ENCODE measurements around the gene KNCN. TPM values are rescaled to one million over a fixed set of nuclear protein-coding genes. Genes with fewer than 3 reads are reported as not detected.

KNCN gene
- polyA plus RNA-seq (2013, experiment 1 of 2; ENCODE audit: insufficient read length): not detected
- polyA plus RNA-seq (2013, experiment 2 of 2; ENCODE audit: insufficient read length): not detected

DNA sequence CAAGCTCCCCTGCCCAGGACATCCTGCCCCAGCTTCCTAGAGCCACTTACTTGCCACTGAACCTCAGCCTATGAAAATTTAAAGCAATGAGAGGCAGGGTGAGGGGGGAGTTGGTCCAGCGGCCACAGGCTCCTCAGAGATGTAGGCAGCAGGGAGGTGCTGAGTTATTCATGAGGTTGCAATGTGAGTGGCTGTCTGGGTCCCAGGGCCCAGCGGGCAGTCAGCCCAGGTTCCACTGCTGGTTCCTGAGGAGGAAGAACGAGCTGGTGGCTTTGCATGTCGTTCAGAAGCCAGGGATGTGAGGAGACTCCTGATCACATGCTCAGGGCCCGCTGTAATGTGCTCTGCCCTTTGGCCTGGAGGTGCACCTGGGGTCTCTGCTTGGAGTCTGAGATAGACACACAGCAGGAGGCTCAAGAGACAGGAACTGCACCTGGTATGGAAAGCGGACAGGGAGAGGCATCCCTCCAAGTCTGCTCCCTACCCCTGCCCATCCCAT is at the start of gene KNCN:
TSS of gene KNCN (minus strand) at position 51 of the 499 bp plus-strand sequence. CDS start 432 bp downstream, outside the sequence.
- no peak for DNase-seq

DNA sequence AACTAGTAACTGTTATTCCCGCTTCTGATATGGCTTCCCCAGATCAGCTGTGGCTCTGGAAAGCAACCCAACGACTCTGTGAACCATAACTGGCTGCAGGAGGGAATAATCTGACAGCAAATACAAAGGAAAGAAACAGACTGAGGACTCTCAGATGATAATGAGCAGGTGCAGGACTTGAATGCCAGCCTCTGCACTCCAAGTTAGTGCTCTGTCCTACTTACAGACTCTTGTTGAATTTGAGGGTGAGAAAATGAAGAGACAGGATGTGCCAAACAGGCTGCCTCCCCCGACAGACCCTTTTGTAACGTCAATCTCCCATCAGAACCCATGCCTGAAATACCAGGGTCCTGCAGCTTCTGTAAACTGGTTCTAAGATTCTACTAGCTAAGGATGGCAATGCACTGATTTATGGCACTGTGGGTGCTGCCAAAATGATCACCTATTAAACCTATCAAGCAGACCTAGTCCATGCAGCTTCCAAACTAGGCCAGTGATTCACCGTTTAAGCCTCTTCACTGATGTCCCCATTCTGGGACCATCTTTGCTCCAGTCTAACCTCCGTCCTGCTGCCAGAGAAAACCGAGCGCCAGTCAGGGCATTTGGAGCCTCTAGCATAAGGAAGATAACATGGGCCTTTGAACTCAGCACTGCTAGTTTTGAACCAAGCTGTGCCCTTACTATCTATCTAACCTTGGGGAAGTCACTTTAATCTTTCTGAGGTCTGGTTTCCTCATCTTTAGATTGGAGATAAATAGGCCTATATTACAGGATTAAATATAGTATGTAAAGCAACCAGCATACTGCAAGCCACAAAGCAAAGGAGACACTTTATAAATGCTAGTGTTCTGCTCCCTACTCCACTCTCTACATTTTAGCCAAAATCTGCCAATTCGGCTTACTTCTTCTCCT is 47.9 kb upstream of the KNCN start:
- no peak for DNase-seq

DNA sequence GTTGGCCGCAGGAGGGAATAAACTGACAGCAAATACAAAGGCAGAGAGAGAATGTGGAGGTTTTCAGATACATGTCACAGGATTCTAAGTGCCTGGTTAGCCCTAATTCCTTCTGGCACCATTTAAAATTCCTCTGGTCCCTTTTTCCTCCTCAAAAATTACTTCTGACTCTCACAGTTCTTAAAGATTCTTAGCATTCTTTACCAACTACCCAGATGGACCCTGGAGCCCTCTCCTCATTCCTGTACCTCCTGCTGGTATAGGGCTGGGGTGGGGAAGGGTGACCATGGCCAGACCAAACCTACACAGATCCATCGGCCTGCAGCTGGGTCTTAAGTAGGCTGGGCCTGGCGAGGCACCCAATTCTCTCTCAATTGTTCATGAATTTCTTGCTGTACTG is 45.4 kb upstream of the KNCN start:
- peak; percentile 17 for DNase-seq

DNA sequence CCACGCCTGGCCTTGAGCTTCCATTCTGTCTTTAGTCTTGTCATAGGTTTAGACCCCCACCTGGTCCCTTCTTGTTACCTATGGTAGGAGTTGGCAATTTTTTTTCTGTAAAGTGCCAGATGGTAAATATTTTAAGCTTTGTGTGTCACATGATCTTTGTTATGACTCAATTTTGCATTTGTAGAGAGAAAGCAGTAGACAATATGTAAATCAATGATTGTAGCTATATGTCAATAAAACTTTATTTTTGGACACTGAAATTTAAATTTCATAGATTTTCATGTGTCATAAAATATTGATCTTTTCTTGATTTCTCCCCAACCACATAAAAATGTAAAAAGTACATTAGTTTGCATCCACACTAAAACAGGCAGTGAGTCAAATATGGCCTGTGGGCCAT is 44.6 kb upstream of the KNCN start:
- DNase-seq: no peak

DNA sequence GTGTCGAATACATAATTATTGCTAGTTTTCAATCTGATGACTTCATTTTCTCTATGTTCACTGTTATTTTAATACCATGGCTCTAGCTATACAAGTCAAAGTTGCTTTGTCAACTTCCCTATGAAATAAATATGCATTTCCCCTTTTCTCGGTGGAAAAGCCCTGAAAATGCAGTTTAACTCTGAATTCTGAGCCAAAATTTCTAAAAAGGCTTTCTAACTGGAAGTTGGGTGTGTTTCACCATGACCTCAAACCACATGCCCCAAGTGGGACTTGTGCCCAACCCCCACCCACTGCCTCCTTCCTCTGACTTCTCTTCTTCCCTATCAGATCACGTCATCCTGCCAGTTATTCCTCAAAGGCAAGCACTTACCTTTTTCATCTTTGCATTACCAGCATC is 43.7 kb upstream of the KNCN start:
- no peak for DNase-seq

DNA sequence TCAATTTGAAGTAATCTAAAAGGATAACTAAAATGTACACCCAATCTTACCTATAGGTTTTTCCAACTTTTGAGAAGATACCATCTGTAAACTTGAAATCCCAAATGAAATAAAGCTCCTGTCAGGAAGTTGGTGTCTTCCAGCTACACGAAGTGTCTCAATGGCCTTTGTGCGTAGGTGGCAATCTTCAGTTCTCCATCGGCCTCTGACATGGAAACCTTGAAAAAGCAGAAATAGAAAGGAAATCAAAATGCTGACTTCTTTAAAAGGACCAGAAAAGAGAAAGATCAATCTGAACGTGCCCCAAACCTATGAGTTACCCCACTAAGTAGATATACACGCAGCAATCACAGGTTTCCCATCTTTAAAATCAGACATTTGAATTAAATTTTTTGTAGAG is 42.6 kb upstream of the KNCN start:
- DNase-seq: no peak

DNA sequence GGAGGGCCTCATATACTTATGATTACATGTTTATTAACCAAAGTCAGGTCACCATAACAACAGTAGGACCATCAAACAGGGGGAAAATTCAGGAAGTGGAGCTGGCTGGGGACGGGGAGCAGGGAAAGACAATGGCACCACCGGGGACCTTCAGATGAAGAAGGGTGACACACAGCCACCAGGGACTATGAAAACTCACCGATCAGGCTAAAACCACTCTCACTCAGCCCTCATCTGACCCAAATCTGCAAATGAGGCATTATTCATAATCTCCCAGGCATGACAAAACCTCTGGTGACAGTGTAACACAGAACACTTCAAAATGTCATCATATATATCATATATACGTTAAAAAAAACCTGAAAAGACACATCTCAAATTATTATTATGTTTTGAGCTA is 41.4 kb upstream of the KNCN start:
- DNase-seq: no peak

DNA sequence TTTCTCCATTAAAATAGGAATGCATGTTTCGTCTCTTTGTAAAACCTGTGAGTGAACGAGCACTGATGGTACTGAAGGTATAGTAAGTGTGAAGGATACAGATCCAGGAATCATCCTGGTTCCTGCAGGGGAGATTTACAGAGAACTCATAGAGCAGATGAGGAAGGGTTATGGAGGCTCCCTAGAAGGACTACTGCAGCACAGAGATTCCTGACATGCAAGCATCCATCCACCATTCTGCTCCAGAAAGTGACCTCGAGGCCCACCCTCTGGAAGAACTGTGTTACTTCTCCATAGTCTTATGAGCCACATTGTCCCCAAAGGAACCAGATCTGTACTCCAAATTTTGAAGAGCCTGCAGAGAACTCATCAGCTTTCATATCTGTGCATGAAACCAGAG is 38.1 kb upstream of the KNCN start:
- no peak for DNase-seq

DNA sequence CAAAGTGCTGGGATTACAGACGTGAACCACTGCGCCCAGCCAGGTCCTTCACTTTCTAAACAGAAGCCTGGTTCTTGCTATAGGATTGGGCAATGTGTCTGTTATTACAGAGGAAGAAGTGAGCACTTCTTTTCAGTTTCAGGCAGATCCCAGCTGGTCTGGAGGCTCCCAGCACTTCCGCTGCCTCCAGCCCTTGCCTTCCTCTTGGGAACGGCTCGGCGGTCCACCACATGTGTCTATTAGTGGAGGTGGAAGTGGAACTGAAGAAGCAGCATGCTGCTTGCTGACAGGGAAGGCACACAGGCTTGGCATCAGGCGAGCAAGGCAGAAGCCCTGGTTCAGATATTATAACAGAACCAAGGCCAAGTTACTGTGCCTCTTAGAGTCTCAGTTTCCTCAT is 35.6 kb upstream of the KNCN start:
- no peak for DNase-seq

DNA sequence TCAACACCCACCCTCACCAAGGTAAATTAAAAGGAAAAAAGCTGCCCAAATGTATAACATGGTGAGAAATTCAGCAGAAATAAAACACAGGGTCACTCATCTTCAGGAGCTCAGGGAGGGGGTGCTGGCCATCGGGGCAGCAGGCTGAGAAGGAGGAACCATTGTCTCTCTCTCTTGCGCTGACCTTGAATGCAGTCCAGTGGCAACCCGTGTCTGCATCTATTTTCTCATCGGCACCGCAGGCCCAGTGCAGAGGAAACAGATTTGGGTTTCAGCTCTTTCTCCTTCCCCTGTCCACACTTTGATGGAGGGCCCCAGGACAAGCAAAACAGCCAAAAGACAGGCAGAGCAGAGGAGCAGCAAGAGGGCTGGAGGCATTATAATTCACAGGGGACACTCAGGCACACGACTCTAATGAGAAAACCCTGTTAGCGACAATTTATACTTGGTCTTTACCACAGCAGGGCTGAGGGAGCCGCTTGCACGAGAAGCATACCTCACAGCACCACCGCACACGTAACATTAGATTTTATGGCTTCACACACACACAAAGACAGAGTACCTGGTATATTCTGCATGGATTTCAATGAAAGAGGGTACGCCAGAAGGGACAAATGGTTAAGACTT is 34.0 kb upstream of the KNCN start:
- no peak for DNase-seq

DNA sequence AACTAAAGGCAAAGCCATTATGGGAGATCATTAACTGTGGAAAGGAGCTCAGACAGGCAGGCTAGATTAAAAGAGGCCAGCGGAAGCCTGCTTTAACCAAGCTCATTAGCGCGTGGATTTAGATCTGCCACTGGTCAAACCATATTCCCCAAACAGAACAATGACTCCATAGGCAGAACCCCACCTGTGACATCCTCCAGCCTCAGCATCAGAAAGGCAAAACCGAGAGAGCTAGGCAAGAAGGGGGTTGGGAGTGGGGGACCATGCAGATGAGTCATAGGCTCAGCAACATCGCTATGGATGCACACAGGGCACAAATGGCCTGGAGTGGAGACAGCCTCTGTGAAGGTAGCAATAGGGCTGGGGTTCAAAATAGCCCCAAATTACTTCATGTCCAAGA is 32.0 kb upstream of the KNCN start:
- DNase-seq: no peak

DNA sequence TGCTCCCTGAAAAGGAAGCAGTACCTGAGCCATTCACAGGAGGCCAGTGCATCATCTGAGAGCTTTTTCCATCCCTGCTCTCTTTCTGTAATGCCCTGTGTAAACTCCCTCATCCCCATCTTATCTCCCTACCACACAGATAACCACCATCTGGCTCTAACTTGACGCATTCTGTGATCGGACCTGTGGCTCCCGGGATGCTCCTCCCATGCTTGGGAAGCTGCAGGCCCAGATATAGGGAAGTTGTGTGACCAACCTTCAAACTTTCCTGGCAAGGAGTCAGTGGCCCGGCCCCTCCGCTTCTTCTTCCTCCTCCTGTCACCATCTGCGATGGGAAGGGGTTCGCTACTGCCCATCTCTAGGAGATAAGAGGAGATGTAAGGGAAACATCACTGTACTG is 31.5 kb upstream of the KNCN start:
- DNase-seq: no peak

DNA sequence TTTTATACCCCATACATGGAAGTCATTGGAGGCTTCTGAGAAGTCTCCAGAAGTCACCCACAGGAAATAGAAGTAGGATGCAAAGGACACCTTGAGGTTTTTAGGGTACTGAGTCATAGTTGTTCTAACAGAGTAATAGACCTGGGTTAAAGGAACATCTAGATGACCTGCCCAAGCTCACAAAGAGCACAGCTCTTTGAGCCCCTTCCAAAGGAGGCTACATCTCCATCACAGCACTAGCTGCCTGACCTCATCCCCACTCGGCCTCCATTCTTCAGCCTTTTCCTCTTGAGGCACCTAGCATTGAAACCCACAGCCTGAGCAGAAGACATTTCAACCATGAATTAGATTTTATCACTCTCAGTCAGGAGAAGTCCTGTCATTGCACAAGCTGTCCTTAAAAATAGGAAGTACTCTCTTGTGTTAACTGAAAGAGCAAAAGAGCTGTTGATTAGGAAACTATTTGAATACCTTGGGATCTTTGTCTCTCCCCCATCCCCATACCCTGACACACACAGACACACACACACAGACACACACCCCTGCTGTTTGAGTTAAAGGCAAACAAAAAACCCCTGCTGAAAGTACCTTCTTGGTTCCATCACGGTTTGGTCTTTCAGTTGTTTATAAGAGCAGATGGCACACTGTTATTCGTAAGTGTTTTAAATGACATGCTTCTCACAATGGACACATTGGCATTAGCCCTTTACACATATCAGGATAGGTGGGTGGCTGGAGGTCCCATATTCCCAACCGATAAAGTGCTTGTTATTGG is 30.4 kb upstream of the KNCN start:
- DNase-seq: no peak

DNA sequence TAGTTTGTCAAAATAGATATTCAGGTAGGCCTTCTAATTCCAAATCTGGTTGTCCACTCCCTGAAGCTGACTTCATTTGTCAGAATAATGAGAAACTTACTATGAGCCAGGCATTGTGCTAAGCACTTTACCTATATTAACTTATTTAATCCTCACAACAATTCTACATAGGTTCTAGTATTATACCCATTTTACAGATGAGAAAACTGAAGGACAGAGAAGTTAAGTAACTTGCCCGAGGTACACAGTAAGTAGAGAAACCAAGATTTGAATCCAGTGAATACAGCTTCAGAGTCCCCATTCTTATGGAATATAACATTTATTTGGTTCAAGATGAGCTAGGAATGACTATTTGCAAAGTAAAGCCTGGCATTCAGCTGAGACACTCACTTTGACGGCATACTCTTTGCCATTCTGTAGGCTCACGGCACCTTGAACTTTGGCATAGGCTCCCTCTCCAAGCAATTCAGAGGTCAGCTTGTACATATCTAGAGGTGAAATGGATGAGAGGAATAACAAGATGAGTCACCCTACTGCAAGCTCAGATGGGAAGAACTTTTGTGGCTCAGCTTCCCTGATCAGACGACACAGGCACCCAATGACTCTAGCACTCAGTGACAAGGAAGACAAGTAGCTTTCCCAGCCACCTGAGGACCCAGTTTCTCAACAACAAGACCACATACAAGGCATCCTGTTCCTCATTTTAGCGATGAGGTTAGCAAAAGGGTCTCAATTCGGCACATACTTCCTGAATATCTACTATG is 28.9 kb upstream of the KNCN start:
- no peak for DNase-seq

DNA sequence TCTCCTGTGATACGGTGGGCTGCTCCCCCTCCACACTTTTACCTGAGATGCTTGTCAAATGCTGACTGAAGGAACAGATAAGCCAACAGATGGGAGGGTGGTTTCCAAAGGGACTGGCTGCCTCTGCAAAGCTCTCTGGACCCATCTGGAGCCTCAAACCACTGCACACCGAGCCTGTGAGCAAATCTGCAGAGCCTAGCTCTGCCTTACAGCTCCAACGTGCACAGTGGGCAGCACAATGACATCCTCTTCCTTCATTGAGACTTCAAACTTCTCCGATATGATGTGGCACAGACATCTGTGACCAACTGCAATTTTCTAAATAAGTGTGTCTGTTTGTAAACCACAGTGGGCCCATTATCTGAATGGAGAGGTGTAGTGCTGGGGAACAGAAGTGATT is 26.2 kb upstream of the KNCN start:
- no peak for DNase-seq

DNA sequence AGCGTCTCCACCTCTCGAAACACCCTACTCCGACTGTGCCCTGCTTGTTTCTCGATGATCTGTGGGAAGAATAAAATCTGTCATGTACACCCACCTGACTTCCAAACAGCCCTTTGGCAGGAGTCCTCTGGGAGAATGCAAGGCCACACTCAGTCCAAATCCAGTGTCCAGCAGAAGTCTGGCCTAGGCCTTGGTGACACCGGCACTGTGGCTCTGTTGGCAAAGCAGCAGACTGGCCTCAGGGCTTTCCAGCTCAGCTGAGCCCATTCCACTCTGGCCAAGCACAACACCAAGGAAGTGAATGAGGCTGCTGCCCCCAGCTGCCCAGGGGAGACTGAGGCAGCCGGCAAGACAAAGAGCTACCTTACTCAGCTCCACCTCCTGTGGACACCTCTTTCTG is 25.1 kb upstream of the KNCN start:
- DNase-seq: no peak

DNA sequence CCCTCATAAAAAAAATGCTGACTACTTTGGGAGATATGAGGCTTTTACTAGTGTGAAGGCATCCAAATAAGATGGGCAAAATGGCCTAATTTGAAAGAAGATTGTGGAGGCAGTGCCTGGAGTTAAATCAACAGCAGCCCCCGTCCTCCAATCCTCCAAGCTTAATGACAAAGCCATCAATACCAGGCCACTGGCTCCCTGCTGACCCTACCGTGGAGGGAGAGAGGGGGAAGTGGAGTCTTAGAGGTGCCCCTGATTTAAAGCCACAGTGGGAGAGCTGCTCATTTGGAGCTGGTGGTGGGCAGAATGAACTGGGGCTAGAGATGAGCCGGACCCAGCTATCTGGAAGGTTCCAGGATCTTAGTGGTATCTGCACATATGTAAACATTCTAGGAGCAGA is 24.3 kb upstream of the KNCN start:
- DNase-seq: no peak

DNA sequence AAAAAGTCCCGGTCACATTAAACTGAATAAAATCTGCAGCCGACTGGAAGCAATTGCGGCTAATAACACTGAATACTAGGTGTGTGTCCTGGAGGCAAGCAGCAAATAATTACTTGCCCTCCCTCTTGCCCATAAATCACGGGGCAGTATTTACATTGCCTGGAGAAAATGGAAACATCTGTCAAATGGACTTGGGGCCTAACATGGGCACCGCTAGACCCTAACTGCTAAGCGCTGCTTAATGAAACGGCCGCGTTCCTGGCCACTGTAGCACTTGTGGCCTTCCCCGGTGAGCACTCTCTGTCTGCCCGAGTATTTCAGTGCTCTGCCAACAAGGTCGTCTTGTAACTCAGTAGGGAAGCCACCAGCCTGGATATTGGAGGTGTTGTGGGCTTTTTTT is 23.9 kb upstream of the KNCN start:
- no peak for DNase-seq

DNA sequence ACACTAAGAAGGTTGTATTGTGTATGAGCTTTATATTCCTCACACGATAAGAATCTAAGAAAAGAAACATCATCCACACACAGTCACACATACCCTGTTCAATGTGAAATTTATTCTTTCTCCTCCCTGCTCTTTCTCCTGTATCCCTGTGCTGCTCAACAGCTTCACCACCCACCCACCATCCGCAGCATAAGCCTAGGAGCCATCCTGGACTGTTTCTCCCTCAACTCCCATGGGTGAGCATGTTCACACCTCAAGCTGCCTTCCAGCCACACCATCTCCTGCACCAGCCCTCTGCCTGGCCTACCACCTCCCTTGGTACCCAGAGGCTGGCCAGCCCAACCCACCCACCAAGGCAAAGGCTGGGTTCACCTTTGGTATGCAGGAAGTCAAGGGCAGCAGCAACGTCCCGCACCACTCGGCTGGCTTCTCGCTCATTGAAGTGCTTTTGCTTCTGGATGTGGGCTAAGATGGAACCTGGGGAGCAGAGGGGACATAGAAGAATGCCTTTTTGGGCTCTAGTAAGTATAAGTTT is 20.3 kb upstream of the KNCN start:
- DNase-seq: no peak

DNA sequence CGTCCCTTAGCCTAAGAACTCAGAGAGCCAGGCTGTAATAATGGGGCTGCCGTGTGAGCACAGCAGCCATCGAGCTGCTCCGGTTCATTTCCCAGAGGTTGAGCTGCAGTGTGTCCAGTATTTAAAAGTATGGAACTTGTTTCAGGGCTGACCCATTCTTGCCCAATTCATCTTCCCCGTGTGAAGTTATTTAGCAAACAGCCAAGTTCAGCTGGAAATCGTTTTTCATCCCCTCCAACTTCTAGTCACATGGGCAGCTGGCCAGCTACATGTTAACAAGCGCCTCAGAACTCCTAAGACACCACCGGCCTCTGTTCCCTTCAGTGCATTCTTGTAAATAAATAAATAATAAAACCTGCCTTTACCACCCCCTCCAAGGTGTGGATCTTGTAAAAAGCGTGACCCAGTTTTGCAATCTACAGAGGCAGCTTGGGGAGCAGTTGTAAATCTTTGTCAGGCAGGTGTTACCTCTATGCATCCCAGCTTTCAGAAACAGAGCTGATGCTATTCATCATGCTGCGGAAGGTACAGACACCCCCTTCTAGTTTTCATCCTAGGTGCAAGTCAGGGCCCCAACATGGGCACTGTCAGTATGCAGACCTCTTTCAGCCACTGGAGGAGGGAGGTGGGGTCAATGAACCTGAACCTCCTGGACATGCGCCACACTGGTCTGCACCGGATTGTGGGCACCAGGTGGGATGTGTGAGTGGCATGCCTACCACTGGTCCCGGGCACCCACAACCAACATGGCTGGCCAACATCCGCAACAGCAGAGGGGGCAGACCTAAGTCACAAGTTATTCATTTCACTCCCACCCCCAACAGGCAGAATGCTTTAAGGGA is 18.7 kb upstream of the KNCN start:
- DNase-seq: no peak

DNA sequence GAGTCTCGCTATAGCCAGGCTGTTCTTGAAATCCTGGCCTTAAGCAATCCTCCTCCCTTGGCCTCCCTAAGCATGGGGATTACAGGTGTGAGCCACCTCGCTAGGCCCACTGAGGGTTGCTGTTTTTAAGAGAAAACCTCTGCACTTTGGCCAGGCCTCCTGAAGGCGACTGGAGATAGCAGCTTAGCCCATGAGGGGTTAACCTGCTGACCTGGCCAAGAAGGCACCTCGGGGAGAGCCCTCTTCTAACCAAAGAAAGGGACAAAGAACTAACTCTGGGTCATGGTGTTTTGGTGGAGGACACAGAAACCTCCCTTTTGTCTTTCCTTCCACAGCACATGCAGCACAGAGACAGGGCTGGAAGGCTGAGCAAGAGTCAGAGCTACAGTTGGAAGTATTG is 17.7 kb upstream of the KNCN start:
- DNase-seq: no peak

Measured in fibroblast of skin of scalp (primary cell).